ENCODE measurements around the gene FLNB. TPM values are rescaled to one million over a fixed set of nuclear protein-coding genes. Genes with fewer than 3 reads are reported as not detected.

Gene FLNB
- total RNA-seq, 3 donors from 2014 or later (not counting 1 experiment from before 2014, with no cell fraction given): 24.6 to 30.8 (median 26.6) TPM

- intact Hi-C loops (cut with micrococcal nuclease): no loop called here
- Histone ChIP-seq H3K27ac (ENCODE audit: low read length) (no peak overlapping the region), H3K4me1 (ENCODE audit: control insufficient read depth, insufficient read depth, low read length) (no peaks in the 10 kb centered on the region), H3K4me3 (ENCODE audit: low read length) (no peak overlapping the region), H3K27me3 (ENCODE audit: control insufficient read depth, insufficient read depth, low read length) (no peaks in the 10 kb centered on the region), H3K36me3 (ENCODE audit: control insufficient read depth, insufficient read depth, low read length) (peaks cover 27% of the 10 kb centered on the region), H3K9me3 (ENCODE audit: control insufficient read depth, insufficient read depth, low read length) (no peaks in the 10 kb centered on the region)
- H3K27ac Mint-ChIP-seq: no peak overlapping the region
- no peak overlapping the region for H3K4me3 Mint-ChIP-seq
- TF ChIP-seq CTCF (IDR thresholded peaks at IDR 0.05): no peak
- H3K9me3 Mint-ChIP-seq: no peaks in the 10 kb centered on the region
- 97% methylated on average over 8 of the region's 8 CpGs for WGBS (ENCODE audit: insufficient coverage)
- ATAC-seq: no peak
- H3K27me3 Mint-ChIP-seq (ENCODE audit: low read depth in 2 of 2): no peaks in the 10 kb centered on the region
- peaks cover 6 to 7% of the 10 kb centered on the region in 2 donors for H3K4me1 Mint-ChIP-seq
- H3K36me3 Mint-ChIP-seq: peaks cover 7% of the 10 kb centered on the region
- no peak for DNase-seq
Measured at GRCh38 chr3:58106640-58107039, 98.4 kb downstream of the FLNB start.

GRCh38 chr3:58107597-58107996 is 99.4 kb downstream of the FLNB start:
- no peak overlapping the region for H3K27ac Mint-ChIP-seq
- Histone ChIP-seq H3K9me3 (ENCODE audit: control insufficient read depth, insufficient read depth, low read length) (no peaks in the 10 kb centered on the region), H3K36me3 (ENCODE audit: control insufficient read depth, insufficient read depth, low read length) (peaks cover 36% of the 10 kb centered on the region), H3K4me3 (ENCODE audit: low read length) (no peak overlapping the region), H3K4me1 (ENCODE audit: control insufficient read depth, insufficient read depth, low read length) (peaks cover 4% of the 10 kb centered on the region), H3K27ac (ENCODE audit: low read length) (no peak overlapping the region), H3K27me3 (ENCODE audit: control insufficient read depth, insufficient read depth, low read length) (no peaks in the 10 kb centered on the region)
- H3K4me3 Mint-ChIP-seq: no peak overlapping the region
- ATAC-seq: no peak
- H3K36me3 Mint-ChIP-seq: peaks cover 12% of the 10 kb centered on the region
- intact Hi-C loops (cut with micrococcal nuclease): no loop called here
- no peaks in the 10 kb centered on the region for H3K4me1 Mint-ChIP-seq
- no peak for TF ChIP-seq CTCF (IDR thresholded peaks at IDR 0.05)
- DNase-seq: no peak
- no peaks in the 10 kb centered on the region for H3K9me3 Mint-ChIP-seq
- 93% methylated on average over 6 of the region's 6 CpGs for WGBS (ENCODE audit: insufficient coverage)
- no peaks in the 10 kb centered on the region for H3K27me3 Mint-ChIP-seq (ENCODE audit: low read depth in 2 of 2)

- no peak overlapping the region for H3K27ac Mint-ChIP-seq
- intact Hi-C loops (cut with micrococcal nuclease): no loop called here
- no peaks in the 10 kb centered on the region for H3K9me3 ChIP-seq (ENCODE audit: control insufficient read depth, insufficient read depth, low read length)
- no peaks in the 10 kb centered on the region for H3K4me1 Mint-ChIP-seq
- H3K4me3 ChIP-seq (ENCODE audit: low read length): no peak overlapping the region
- H3K36me3 Mint-ChIP-seq: peaks cover 14% of the 10 kb centered on the region
- no peaks in the 10 kb centered on the region for H3K9me3 Mint-ChIP-seq
- no peaks in the 10 kb centered on the region for H3K27me3 ChIP-seq (ENCODE audit: control insufficient read depth, insufficient read depth, low read length)
- peaks cover 25% of the 10 kb centered on the region for H3K36me3 ChIP-seq (ENCODE audit: control insufficient read depth, insufficient read depth, low read length)
- TF ChIP-seq CTCF (IDR thresholded peaks at IDR 0.05): no peak
- no peak overlapping the region for H3K27ac ChIP-seq (ENCODE audit: low read length)
- H3K4me1 ChIP-seq (ENCODE audit: control insufficient read depth, insufficient read depth, low read length): peaks cover 4% of the 10 kb centered on the region
- H3K27me3 Mint-ChIP-seq (ENCODE audit: low read depth in 2 of 2): no peaks in the 10 kb centered on the region
- DNase-seq (no peak), ATAC-seq (no peak)
- no peak overlapping the region for H3K4me3 Mint-ChIP-seq
- WGBS (ENCODE audit: insufficient coverage): 93% methylated on average over 5 of the region's 5 CpGs
Measured at GRCh38 chr3:58109752-58110151, 101.5 kb downstream of the FLNB start.

GRCh38 chr3:58111513-58112184 is 103.4 kb downstream of the FLNB start:
- H3K27me3 ChIP-seq (ENCODE audit: control insufficient read depth, insufficient read depth, low read length): no peaks in the 10 kb centered on the region
- intact Hi-C loops (cut with micrococcal nuclease): no loop called here
- H3K9me3 ChIP-seq (ENCODE audit: control insufficient read depth, insufficient read depth, low read length): no peaks in the 10 kb centered on the region
- no peak for ATAC-seq
- H3K27ac ChIP-seq (ENCODE audit: low read length): no peak overlapping the region
- H3K4me3 Mint-ChIP-seq: no peak overlapping the region
- no peak overlapping the region for H3K27ac Mint-ChIP-seq
- 75% methylated on average over 11 of the region's 11 CpGs for WGBS (ENCODE audit: insufficient coverage)
- H3K36me3 ChIP-seq (ENCODE audit: control insufficient read depth, insufficient read depth, low read length): peaks cover 23% of the 10 kb centered on the region
- TF ChIP-seq CTCF (IDR thresholded peaks at IDR 0.05): no peak
- DNase-seq: peak in 1 of 2 donors; percentile 58
- H3K9me3 Mint-ChIP-seq: no peaks in the 10 kb centered on the region
- no peaks in the 10 kb centered on the region for H3K27me3 Mint-ChIP-seq (ENCODE audit: low read depth in 2 of 2)
- peaks cover 11 to 16% of the 10 kb centered on the region in 2 donors for H3K4me1 Mint-ChIP-seq
- H3K36me3 Mint-ChIP-seq: peaks cover 14% of the 10 kb centered on the region
- H3K4me1 ChIP-seq (ENCODE audit: control insufficient read depth, insufficient read depth, low read length): peaks cover 22% of the 10 kb centered on the region
- no peak overlapping the region for H3K4me3 ChIP-seq (ENCODE audit: low read length)
